ENCODE results near the gene SUSD1. TPM values are rescaled to one million over a fixed set of nuclear protein-coding genes. Genes with fewer than 3 reads are reported as not detected.

SUSD1 gene
- total and polyA plus RNA-seq, 7 donors: 0.42 to 3.4 (median 1.7) TPM

GRCh38 chr9:112186695-112187094 lies 11.6 kb upstream of the SUSD1 start:
- ATAC-seq: no peak
- no peaks in the 10 kb centered on the region for H3K36me3 ChIP-seq (ENCODE audit: insufficient read depth in 1 of 2, low read depth in 1 of 2)
- H3K27me3 ChIP-seq (ENCODE audit: insufficient read depth in 3 of 3, low read length in 2 of 3): no peaks in the 10 kb centered on the region
- H3K4me1 ChIP-seq: no peaks in the 10 kb centered on the region
- 92 to 97% (median 95%) methylated on average over 4 of the region's 4 CpGs for WGBS, 3 donors
- no peak overlapping the region for H3K27ac ChIP-seq
- DNase-seq: no peak
- no peak overlapping the region for H3K4me3 ChIP-seq
- intact Hi-C loops (cut with DNase I): no loop called here
- TF ChIP-seq, protein P1, sequence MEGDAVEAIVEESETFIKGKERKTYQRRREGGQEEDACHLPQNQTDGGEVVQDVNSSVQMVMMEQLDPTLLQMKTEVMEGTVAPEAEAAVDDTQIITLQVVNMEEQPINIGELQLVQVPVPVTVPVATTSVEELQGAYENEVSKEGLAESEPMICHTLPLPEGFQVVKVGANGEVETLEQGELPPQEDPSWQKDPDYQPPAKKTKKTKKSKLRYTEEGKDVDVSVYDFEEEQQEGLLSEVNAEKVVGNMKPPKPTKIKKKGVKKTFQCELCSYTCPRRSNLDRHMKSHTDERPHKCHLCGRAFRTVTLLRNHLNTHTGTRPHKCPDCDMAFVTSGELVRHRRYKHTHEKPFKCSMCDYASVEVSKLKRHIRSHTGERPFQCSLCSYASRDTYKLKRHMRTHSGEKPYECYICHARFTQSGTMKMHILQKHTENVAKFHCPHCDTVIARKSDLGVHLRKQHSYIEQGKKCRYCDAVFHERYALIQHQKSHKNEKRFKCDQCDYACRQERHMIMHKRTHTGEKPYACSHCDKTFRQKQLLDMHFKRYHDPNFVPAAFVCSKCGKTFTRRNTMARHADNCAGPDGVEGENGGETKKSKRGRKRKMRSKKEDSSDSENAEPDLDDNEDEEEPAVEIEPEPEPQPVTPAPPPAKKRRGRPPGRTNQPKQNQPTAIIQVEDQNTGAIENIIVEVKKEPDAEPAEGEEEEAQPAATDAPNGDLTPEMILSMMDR (IDR thresholded peaks at IDR 0.05): no peak
- no peaks in the 10 kb centered on the region for H3K9me3 ChIP-seq

- ATAC-seq (no peak), DNase-seq (no peak)
- Histone ChIP-seq H3K4me1 (no peaks in the 10 kb centered on the region), H3K27ac (no peak overlapping the region), H3K4me3 (no peak overlapping the region), H3K9me3 (no peaks in the 10 kb centered on the region), H3K36me3 (ENCODE audit: insufficient read depth in 1 of 2, low read depth in 1 of 2) (no peaks in the 10 kb centered on the region), H3K27me3 (ENCODE audit: insufficient read depth in 3 of 3, low read length in 2 of 3) (no peaks in the 10 kb centered on the region)
- intact Hi-C loops (cut with DNase I): no loop called here
- 25 to 50% (median 29%) methylated on average over 2 of the region's 2 CpGs for WGBS, 3 donors
- TF ChIP-seq, protein P1 (IDR thresholded peaks at IDR 0.05): no peak
Observed at GRCh38 chr9:112184946-112185345, 9.8 kb upstream of the SUSD1 start.

DNA sequence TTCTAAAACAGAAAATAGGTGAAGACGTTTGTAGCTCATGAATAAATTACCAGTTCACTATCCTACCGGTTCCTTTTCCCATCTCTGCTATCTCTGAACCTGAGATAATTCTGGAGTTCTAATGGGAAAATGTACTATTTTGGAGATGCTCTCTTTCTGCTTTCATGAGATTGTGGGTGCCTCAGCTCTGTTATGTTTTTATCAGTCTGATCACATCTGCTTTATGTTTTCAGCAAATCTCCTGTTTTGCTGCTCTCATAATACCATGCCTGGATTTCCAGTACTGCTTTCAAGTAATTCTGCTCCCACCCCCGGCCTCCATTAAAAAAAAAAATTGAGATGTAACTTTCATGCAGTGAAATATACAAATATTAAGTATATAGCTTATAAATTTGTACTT lies 9.1 kb upstream of the SUSD1 start:
- Histone ChIP-seq H3K4me3 (no peak overlapping the region), H3K36me3 (ENCODE audit: insufficient read depth in 1 of 2, low read depth in 1 of 2) (no peaks in the 10 kb centered on the region), H3K4me1 (no peaks in the 10 kb centered on the region), H3K27ac (no peak overlapping the region), H3K27me3 (ENCODE audit: insufficient read depth in 3 of 3, low read length in 2 of 3) (no peaks in the 10 kb centered on the region), H3K9me3 (no peaks in the 10 kb centered on the region)
- 82 to 86% (median 84%) methylated on average over 3 of the region's 3 CpGs for WGBS, 3 donors
- intact Hi-C loops (cut with DNase I): no loop called here
- DNase-seq (no peak), ATAC-seq (no peak)
- TF ChIP-seq, protein P1 (IDR thresholded peaks at IDR 0.05): no peak

DNA sequence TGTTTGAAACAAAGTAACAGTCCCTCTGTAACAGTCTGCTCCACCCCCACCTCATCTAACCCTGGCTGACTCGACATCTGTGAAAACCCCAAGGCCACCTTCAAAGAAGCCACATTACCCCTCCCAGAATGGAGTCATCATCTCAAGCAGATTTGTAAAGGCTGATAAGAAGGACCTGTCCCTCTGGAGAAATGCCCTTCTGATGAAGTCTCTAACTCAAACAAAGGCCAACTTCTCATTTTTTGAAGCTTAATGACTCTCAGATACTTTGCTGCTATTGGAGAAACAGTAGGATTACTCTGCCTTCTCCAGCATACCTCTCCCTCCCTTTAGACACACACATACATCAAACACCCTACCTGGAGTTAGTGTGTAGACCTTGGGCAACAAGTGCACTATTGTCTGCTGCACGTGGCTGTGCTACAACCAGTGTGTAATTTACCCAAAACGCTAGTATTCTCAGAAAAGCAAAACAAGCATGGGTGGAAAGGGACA lies 5.3 kb upstream of the SUSD1 start:
- Histone ChIP-seq H3K27me3 (ENCODE audit: insufficient read depth in 3 of 3, low read length in 2 of 3) (peaks cover 0 to 6% (median 0%) of the 10 kb centered on the region in 3 donors), H3K36me3 (ENCODE audit: insufficient read depth in 1 of 2, low read depth in 1 of 2) (no peaks in the 10 kb centered on the region), H3K4me3 (no peak overlapping the region), H3K9me3 (no peaks in the 10 kb centered on the region), H3K4me1 (no peaks in the 10 kb centered on the region), H3K27ac (no peak overlapping the region)
- WGBS, 3 donors: 35 to 51% (median 48%) methylated on average over 3 of the region's 3 CpGs
- no peak for DNase-seq
- intact Hi-C loops (cut with DNase I): no loop called here
- TF ChIP-seq, protein P1 (IDR thresholded peaks at IDR 0.05): no peak
- no peak for ATAC-seq

- 43 to 57% (median 45%) methylated on average over 4 of the region's 4 CpGs for WGBS, 3 donors
- no peaks in the 10 kb centered on the region for H3K36me3 ChIP-seq (ENCODE audit: insufficient read depth in 1 of 2, low read depth in 1 of 2)
- H3K4me1 ChIP-seq: no peaks in the 10 kb centered on the region
- H3K9me3 ChIP-seq: no peaks in the 10 kb centered on the region
- H3K27me3 ChIP-seq (ENCODE audit: insufficient read depth in 3 of 3, low read length in 2 of 3): peaks cover 0 to 10% (median 0%) of the 10 kb centered on the region in 3 donors
- no peak overlapping the region for H3K4me3 ChIP-seq
- TF ChIP-seq, protein P1 (IDR thresholded peaks at IDR 0.05): no peak
- DNase-seq (no peak), ATAC-seq (peak in 2 of 4 donors; percentile 21 to 40)
- H3K27ac ChIP-seq: no peak overlapping the region
- intact Hi-C loops (cut with DNase I): no loop called here
Observed at GRCh38 chr9:112179816-112180215, 4.7 kb upstream of the SUSD1 start.
